Stimulated activated CD4-positive, alpha-beta T cell treated with anti-CD3 and anti-CD28 coated beads, Interleukin-1b, Interleukin-23, amount 100 ng/mL, for 48 hours (primary cell): Measurements from ENCODE around the gene CCDC187.
"Not testable (repeated sequence)": the region's sequence is repeated elsewhere in the genome, so short reads cannot be mapped to it uniquely, and the experiment has no call there.

ENCODE experiments used
- DNase-seq: peaks from one replicate; pipeline ENCODE4 v3.0.0-alpha.2; 2020

The CCDC187 gene

GRCh38 chr9:136237486-136238341, 66.2 kb downstream of the CCDC187 start:
- DNase-seq = no peak

GRCh38 chr9:136236471-136237410, 67.2 kb downstream of the CCDC187 start:
- not testable (repeated sequence) for DNase-seq

GRCh38 chr9:136235709-136236455, 68.0 kb downstream of the CCDC187 start:
- DNase-seq = no peak

- DNase-seq = no peak
Observed at GRCh38 chr9:136235171-136235570, 68.7 kb downstream of the CCDC187 start.

GRCh38 chr9:136234597-136234996, 69.3 kb downstream of the CCDC187 start:
- DNase-seq = no peak

- DNase-seq = no peak
Observed at GRCh38 chr9:136233868-136234267, 70.0 kb downstream of the CCDC187 start.

- DNase-seq = no peak
Observed at GRCh38 chr9:136233411-136233810, 70.5 kb downstream of the CCDC187 start.

GRCh38 chr9:136232969-136233368, 70.9 kb downstream of the CCDC187 start:
- DNase-seq = no peak

- DNase-seq = peak; percentile 37
Observed at GRCh38 chr9:136231478-136232297, 72.2 kb downstream of the CCDC187 start.

- DNase-seq = no peak
Observed at GRCh38 chr9:136230773-136231172, 73.1 kb downstream of the CCDC187 start.

GRCh38 chr9:136230365-136230764, 73.5 kb downstream of the CCDC187 start:
- no peak for DNase-seq

- DNase-seq = no peak
Observed at GRCh38 chr9:136229096-136230065, 74.5 kb downstream of the CCDC187 start.

- DNase-seq = peak; percentile 54
Observed at GRCh38 chr9:136228107-136228875, 75.6 kb downstream of the CCDC187 start.

GRCh38 chr9:136226680-136227407, 77.0 kb downstream of the CCDC187 start:
- no peak for DNase-seq

- peak; percentile 71 for DNase-seq
Observed at GRCh38 chr9:136225748-136226679, 77.9 kb downstream of the CCDC187 start.

- no peak for DNase-seq
Observed at GRCh38 chr9:136225366-136225747, 78.5 kb downstream of the CCDC187 start.

- DNase-seq = no peak
Observed at GRCh38 chr9:136223871-136224640, 79.8 kb downstream of the CCDC187 start.
